ENCODE results near the gene TMEM259. TPM values are rescaled to one million over a fixed set of nuclear protein-coding genes. Genes with fewer than 3 reads are reported as not detected.
A peak's percentile ranks its signal among the peaks of the same experiment; 100 is the strongest.

TMEM259 gene
- total and polyA plus RNA-seq, 2 experiments from 2014 or later: 82.8 to 196 TPM

DNA sequence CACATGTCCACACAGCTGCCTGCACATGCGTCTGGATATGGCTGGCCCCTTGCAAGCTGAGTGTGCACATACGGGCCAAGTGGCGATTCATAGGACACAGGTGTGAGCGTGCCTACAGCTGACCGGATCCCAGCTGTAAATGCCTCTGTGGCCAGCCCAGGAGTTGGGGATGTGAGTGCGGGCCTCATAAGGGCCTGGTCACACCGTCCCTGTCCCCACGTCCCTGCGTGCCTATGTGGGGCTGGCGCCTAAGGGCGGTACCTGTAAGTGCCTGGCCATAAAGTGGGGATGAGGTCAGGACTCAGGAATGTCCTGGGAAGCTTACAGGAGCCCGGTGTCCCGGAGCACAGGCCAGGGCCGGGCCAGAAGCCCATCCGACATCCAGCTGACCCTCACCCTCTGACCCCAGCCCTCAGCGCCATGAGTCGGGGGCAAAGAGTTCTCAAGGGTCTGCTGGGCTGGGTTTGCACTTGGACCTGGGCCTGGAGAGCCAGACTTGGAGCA, 44.7 kb upstream of the TMEM259 start:
- peak; percentile 4 for ATAC-seq
- Mint-ChIP-seq H3K4me3 (peak overlapping the region; percentile 66; the same call in 1 of the 3 replicates), H3K27me3 (ENCODE audit: insufficient read depth, low read depth, poor library complexity) (peaks cover 24% of the 10 kb centered on the region), H3K4me1 (peaks cover 21% of the 10 kb centered on the region), H3K36me3 (ENCODE audit: low read depth) (no peaks in the 10 kb centered on the region), H3K27ac (no peak overlapping the region), H3K9me3 (peaks cover 7% of the 10 kb centered on the region; the same call in 2 of the 3 replicates)
- H3K27ac ChIP-seq (ENCODE audit: low read depth): no peak overlapping the region
- peaks cover 8% of the 10 kb centered on the region; the same call in 1 of the 2 replicates for H3K4me1 ChIP-seq (ENCODE audit: insufficient read depth)
- H3K4me3 ChIP-seq: peak overlapping the region; percentile 60
- peak; percentile 53 for DNase-seq (ENCODE audit: low spot score)
- H3K27me3 ChIP-seq (ENCODE audit: insufficient read depth): peaks cover 14% of the 10 kb centered on the region
- peak overlapping the region; percentile 85 for H3K4me2 ChIP-seq
- no peaks in the 10 kb centered on the region for H3K9me2 ChIP-seq (ENCODE audit: insufficient read depth)
- TF ChIP-seq POLR2AphosphoS5 (IDR thresholded peaks at IDR 0.05; ENCODE audit: low read depth): no peak
- no peak for TF ChIP-seq ZNF331 (CRISPR knock-in tag; IDR thresholded peaks at IDR 0.05; ENCODE audit: low read depth)
- TF ChIP-seq, protein P1, sequence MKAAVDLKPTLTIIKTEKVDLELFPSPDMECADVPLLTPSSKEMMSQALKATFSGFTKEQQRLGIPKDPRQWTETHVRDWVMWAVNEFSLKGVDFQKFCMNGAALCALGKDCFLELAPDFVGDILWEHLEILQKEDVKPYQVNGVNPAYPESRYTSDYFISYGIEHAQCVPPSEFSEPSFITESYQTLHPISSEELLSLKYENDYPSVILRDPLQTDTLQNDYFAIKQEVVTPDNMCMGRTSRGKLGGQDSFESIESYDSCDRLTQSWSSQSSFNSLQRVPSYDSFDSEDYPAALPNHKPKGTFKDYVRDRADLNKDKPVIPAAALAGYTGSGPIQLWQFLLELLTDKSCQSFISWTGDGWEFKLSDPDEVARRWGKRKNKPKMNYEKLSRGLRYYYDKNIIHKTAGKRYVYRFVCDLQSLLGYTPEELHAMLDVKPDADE (IDR thresholded peaks at IDR 0.05): no peak
- no peak for TF ChIP-seq CREB1 (CRISPR knock-in tag; IDR thresholded peaks at IDR 0.05; ENCODE audit: low read depth)
- no peak overlapping the region for H2AFZ ChIP-seq
- H4K20me1 ChIP-seq (replicated peaks; ENCODE audit: insufficient read depth): no peaks in the 10 kb centered on the region
- no peaks in the 10 kb centered on the region for H3K79me2 ChIP-seq (replicated peaks; ENCODE audit: insufficient read depth)
- peaks cover 18% of the 10 kb centered on the region for H3F3A ChIP-seq (replicated peaks; ENCODE audit: low read depth)
- H3K36me3 ChIP-seq (ENCODE audit: insufficient read depth): no peaks in the 10 kb centered on the region

DNA sequence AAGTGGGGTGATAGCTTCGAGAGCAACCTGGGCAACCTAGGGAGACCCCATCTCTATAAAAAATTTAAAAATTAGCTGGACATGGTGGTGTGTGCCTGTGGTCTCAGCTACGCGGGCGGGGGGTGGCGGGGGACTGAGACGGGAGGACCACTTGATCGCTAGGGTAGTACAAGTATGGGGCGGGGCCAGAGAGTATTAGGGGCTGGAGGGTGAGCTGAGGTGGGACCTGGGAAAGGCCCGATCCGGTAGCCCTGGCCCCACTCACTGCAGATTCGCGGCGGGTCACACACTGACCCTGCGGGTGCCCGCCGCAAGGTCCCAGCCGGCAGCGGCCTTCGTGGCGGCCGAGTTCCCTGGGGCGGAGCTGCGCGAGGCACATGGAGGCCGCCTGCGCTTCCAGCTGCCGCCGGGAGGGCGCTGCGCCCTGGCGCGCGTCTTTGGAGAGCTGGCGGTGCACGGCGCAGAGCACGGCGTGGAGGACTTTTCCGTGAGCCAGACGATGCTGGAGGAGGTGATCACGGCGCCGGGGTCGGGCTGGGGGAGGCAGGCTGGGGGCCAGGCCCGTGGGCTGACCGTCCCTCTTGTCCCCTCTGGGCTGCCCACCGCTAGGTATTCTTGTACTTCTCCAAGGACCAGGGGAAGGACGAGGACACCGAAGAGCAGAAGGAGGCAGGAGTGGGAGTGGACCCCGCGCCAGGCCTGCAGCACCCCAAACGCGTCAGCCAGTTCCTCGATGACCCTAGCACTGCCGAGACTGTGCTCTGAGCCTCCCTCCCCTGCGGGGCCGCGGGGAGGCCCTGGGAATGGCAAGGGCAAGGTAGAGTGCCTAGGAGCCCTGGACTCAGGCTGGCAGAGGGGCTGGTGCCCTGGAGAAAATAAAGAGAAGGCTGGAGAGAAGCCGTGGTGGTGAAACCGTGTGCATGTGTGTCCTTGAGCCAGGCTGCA, 44.0 kb upstream of the TMEM259 start:
- Histone ChIP-seq H3K79me2 (replicated peaks; ENCODE audit: insufficient read depth) (no peaks in the 10 kb centered on the region), H2AFZ (peak overlapping the region; percentile 89), H3K4me2 (peak overlapping the region; percentile 85), H3K27me3 (ENCODE audit: insufficient read depth) (peaks cover 14% of the 10 kb centered on the region), H3K36me3 (ENCODE audit: insufficient read depth) (no peaks in the 10 kb centered on the region), H3K9me2 (ENCODE audit: insufficient read depth) (no peaks in the 10 kb centered on the region), H3K4me1 (ENCODE audit: insufficient read depth) (peaks cover 8% of the 10 kb centered on the region; the same call in 1 of the 2 replicates), H3F3A (replicated peaks; ENCODE audit: low read depth) (peaks cover 18% of the 10 kb centered on the region), H4K20me1 (replicated peaks; ENCODE audit: insufficient read depth) (no peaks in the 10 kb centered on the region), H3K4me3 (peak overlapping the region; percentile 60), H3K27ac (ENCODE audit: low read depth) (no peak overlapping the region)
- TF ChIP-seq EZH2 (IDR thresholded peaks at IDR 0.05; ENCODE audit: low read depth, unreplicated experiment): no peak
- TF ChIP-seq, protein P2, sequence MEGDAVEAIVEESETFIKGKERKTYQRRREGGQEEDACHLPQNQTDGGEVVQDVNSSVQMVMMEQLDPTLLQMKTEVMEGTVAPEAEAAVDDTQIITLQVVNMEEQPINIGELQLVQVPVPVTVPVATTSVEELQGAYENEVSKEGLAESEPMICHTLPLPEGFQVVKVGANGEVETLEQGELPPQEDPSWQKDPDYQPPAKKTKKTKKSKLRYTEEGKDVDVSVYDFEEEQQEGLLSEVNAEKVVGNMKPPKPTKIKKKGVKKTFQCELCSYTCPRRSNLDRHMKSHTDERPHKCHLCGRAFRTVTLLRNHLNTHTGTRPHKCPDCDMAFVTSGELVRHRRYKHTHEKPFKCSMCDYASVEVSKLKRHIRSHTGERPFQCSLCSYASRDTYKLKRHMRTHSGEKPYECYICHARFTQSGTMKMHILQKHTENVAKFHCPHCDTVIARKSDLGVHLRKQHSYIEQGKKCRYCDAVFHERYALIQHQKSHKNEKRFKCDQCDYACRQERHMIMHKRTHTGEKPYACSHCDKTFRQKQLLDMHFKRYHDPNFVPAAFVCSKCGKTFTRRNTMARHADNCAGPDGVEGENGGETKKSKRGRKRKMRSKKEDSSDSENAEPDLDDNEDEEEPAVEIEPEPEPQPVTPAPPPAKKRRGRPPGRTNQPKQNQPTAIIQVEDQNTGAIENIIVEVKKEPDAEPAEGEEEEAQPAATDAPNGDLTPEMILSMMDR (conservative IDR thresholded peaks at IDR 0.05; ENCODE audit: low read depth in 2 of 2): peak; percentile 62 to 73
- no peak for TF ChIP-seq ZNF331 (CRISPR knock-in tag; IDR thresholded peaks at IDR 0.05; ENCODE audit: low read depth)
- no peak for TF ChIP-seq JUNB (IDR thresholded peaks at IDR 0.05; ENCODE audit: unreplicated experiment)
- TF ChIP-seq, protein P3, sequence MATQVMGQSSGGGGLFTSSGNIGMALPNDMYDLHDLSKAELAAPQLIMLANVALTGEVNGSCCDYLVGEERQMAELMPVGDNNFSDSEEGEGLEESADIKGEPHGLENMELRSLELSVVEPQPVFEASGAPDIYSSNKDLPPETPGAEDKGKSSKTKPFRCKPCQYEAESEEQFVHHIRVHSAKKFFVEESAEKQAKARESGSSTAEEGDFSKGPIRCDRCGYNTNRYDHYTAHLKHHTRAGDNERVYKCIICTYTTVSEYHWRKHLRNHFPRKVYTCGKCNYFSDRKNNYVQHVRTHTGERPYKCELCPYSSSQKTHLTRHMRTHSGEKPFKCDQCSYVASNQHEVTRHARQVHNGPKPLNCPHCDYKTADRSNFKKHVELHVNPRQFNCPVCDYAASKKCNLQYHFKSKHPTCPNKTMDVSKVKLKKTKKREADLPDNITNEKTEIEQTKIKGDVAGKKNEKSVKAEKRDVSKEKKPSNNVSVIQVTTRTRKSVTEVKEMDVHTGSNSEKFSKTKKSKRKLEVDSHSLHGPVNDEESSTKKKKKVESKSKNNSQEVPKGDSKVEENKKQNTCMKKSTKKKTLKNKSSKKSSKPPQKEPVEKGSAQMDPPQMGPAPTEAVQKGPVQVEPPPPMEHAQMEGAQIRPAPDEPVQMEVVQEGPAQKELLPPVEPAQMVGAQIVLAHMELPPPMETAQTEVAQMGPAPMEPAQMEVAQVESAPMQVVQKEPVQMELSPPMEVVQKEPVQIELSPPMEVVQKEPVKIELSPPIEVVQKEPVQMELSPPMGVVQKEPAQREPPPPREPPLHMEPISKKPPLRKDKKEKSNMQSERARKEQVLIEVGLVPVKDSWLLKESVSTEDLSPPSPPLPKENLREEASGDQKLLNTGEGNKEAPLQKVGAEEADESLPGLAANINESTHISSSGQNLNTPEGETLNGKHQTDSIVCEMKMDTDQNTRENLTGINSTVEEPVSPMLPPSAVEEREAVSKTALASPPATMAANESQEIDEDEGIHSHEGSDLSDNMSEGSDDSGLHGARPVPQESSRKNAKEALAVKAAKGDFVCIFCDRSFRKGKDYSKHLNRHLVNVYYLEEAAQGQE (IDR thresholded peaks at IDR 0.05; ENCODE audit: unreplicated experiment): no peak
- no peak for TF ChIP-seq ZNF114 (CRISPR knock-in tag; IDR thresholded peaks at IDR 0.05)
- TF ChIP-seq CREB1 (CRISPR knock-in tag; IDR thresholded peaks at IDR 0.05; ENCODE audit: low read depth): peak; percentile 21; the same call in 1 of the 2 replicates
- peak; percentile 67 for ATAC-seq
- no peak overlapping the region for H3K27ac Mint-ChIP-seq
- no peaks in the 10 kb centered on the region for H3K36me3 Mint-ChIP-seq (ENCODE audit: low read depth)
- peak overlapping the region; percentile 66 for H3K4me3 Mint-ChIP-seq
- peaks cover 21% of the 10 kb centered on the region for H3K4me1 Mint-ChIP-seq
- peaks cover 24% of the 10 kb centered on the region for H3K27me3 Mint-ChIP-seq (ENCODE audit: insufficient read depth, low read depth, poor library complexity)
- DNase-seq (ENCODE audit: low spot score): peak; percentile 90
- H3K9me3 Mint-ChIP-seq: peaks cover 7% of the 10 kb centered on the region; the same call in 2 of the 3 replicates

Data from GM23338 (cell line).